ENCODE measurements around the gene DPYSL5.

GRCh38 chr2:26848336-26849055 lies 564 bp downstream of the DPYSL5 start:
- TF ChIP-seq POLR2AphosphoS5 (IDR thresholded peaks at IDR 0.05; ENCODE audit: low read depth, low read length) = no peak
- TF ChIP-seq REST (IDR thresholded peaks at IDR 0.05; ENCODE audit: insufficient read depth in 1 of 2, low read depth in 2 of 2, low read length in 2 of 2) = no peak
- no peak for TF ChIP-seq TAF1 (IDR thresholded peaks at IDR 0.05; ENCODE audit: borderline replicate concordance, insufficient read depth, low read length)
- no peak for TF ChIP-seq SIN3A (IDR thresholded peaks at IDR 0.05; ENCODE audit: borderline replicate concordance, insufficient read depth, low read length)

Measured in PFSK-1 (cell line).